Hindlimb muscle (tissue), 1 donor: Measurements from ENCODE around the gene UNG. TPM values are rescaled to one million over a fixed set of nuclear protein-coding genes. Genes with fewer than 3 reads are reported as not detected.
A peak's percentile ranks its signal among the peaks of the same experiment; 100 is the strongest.

Source experiments
- DNase-seq: peaks from one replicate; pipeline ENCODE4 v3.0.0-alpha.2; 2013
- polyA plus RNA-seq: library from polyadenylated mRNA; unstranded; fragments of 120-200 nt; gene quantifications from one replicate; pipeline ENCODE4 v1.2.1, GENCODE V29; 2013; ENCODE audit not compliant: insufficient read length

Gene UNG
- polyA plus RNA-seq, 1 donor: 27.0 TPM

GRCh38 chr12:109089683-109090082, 7.7 kb upstream of the UNG start:
- DNase-seq: no peak

GRCh38 chr12:109092497-109093021, 4.8 kb upstream of the UNG start:
- DNase-seq: no peak

- DNase-seq: peak; percentile 96
Measured at GRCh38 chr12:109093022-109093918, 4.1 kb upstream of the UNG start, which contains the start of gene ALKBH2. ALKBH2 (minus strand) TSS chr12:109093472; CDS start chr12:109092786, 686 bp downstream.

GRCh38 chr12:109097140-109097434, 310 bp upstream of the UNG start:
- no peak for DNase-seq

- DNase-seq: no peak
Measured at GRCh38 chr12:109098183-109098604, 797 bp downstream of the UNG start.

GRCh38 chr12:109098651-109099050, 1.3 kb downstream of the UNG start:
- DNase-seq: no peak

GRCh38 chr12:109099431-109100020, 2.1 kb downstream of the UNG start:
- no peak for DNase-seq

GRCh38 chr12:109100741-109101140, 3.3 kb downstream of the UNG start:
- DNase-seq: no peak

- no peak for DNase-seq
Measured at GRCh38 chr12:109102491-109102890, 5.1 kb downstream of the UNG start.

GRCh38 chr12:109105176-109105575, 7.8 kb downstream of the UNG start:
- no peak for DNase-seq

GRCh38 chr12:109109746-109110350, 12.5 kb downstream of the UNG start:
- no peak for DNase-seq

- peak; percentile 91 for DNase-seq
Measured at GRCh38 chr12:109110988-109111495, 13.6 kb downstream of the UNG start.

- no peak for DNase-seq
Measured at GRCh38 chr12:109112720-109113465, 15.5 kb downstream of the UNG start.

GRCh38 chr12:109113661-109114321, 16.4 kb downstream of the UNG start:
- DNase-seq: no peak

- DNase-seq: no peak
Measured at GRCh38 chr12:109114644-109115043, 17.2 kb downstream of the UNG start.

- no peak for DNase-seq
Measured at GRCh38 chr12:109115404-109115757, 18.0 kb downstream of the UNG start.

GRCh38 chr12:109115758-109116610, 18.6 kb downstream of the UNG start, which contains the start of gene ACACB:
ACACB (plus strand) TSS chr12:109116587; CDS start chr12:109139406, 22,819 bp downstream.
- no peak for DNase-seq

- no peak for DNase-seq
Measured at GRCh38 chr12:109116611-109116949, 19.2 kb downstream of the UNG start.

GRCh38 chr12:109120095-109120494, 22.7 kb downstream of the UNG start:
- no peak for DNase-seq

- no peak for DNase-seq
Measured at GRCh38 chr12:109120557-109120956, 23.2 kb downstream of the UNG start.

- DNase-seq: no peak
Measured at GRCh38 chr12:109121346-109121880, 24.0 kb downstream of the UNG start.
